ENCODE measurements around the gene ZC3H15.

The ZC3H15 gene

DNA sequence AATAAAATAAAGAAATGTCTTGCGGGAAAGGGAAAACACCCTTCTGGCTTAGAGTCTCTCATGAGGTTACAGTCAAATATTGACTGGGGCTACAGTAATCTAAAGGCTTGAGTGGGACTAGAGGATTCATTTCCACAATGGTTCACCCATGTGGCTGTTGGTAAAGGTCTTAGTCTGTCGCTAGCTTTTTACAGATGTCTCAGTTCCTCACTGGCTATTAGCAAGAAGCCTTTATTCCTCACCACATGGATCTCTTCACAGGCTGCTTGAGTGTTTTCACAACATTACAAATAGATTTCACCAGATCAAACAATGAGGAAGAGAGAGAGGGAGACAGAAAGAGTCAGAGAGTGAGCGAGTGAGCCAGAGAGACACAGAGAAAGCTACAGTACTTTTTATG lies 8.3 kb upstream of the ZC3H15 start:
- Histone ChIP-seq H3K9me3 (ENCODE audit: control insufficient read depth, insufficient read depth, low read length) (no peaks in the 10 kb centered on the region), H3K4me1 (ENCODE audit: control insufficient read depth, low read length) (no peaks in the 10 kb centered on the region), H3K36me3 (ENCODE audit: control insufficient read depth, low read length) (no peaks in the 10 kb centered on the region), H3F3A (ENCODE audit: control insufficient read depth, insufficient read depth) (no peaks in the 10 kb centered on the region), H3K4me2 (ENCODE audit: low read length) (no peak overlapping the region), H3K27ac (ENCODE audit: low read depth, low read length) (no peak overlapping the region), H3K9me2 (replicated peaks; ENCODE audit: control insufficient read depth, low read length) (no peaks in the 10 kb centered on the region), H4K20me1 (ENCODE audit: control insufficient read depth, insufficient read depth, low read depth, low read length) (no peaks in the 10 kb centered on the region), H3K27me3 (ENCODE audit: control insufficient read depth, low read length) (no peaks in the 10 kb centered on the region), H3K4me3 (ENCODE audit: low read length) (no peak overlapping the region), H3K79me2 (ENCODE audit: control insufficient read depth, low read length) (peaks cover 16% of the 10 kb centered on the region)
- TF ChIP-seq EZH2phosphoT487 (IDR thresholded peaks at IDR 0.05; ENCODE audit: borderline replicate concordance, low read length) = no peak
- TF ChIP-seq, protein P1, sequence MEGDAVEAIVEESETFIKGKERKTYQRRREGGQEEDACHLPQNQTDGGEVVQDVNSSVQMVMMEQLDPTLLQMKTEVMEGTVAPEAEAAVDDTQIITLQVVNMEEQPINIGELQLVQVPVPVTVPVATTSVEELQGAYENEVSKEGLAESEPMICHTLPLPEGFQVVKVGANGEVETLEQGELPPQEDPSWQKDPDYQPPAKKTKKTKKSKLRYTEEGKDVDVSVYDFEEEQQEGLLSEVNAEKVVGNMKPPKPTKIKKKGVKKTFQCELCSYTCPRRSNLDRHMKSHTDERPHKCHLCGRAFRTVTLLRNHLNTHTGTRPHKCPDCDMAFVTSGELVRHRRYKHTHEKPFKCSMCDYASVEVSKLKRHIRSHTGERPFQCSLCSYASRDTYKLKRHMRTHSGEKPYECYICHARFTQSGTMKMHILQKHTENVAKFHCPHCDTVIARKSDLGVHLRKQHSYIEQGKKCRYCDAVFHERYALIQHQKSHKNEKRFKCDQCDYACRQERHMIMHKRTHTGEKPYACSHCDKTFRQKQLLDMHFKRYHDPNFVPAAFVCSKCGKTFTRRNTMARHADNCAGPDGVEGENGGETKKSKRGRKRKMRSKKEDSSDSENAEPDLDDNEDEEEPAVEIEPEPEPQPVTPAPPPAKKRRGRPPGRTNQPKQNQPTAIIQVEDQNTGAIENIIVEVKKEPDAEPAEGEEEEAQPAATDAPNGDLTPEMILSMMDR (IDR thresholded peaks at IDR 0.05; ENCODE audit: low read depth, low read length, poor library complexity, severe bottlenecking) = no peak

DNA sequence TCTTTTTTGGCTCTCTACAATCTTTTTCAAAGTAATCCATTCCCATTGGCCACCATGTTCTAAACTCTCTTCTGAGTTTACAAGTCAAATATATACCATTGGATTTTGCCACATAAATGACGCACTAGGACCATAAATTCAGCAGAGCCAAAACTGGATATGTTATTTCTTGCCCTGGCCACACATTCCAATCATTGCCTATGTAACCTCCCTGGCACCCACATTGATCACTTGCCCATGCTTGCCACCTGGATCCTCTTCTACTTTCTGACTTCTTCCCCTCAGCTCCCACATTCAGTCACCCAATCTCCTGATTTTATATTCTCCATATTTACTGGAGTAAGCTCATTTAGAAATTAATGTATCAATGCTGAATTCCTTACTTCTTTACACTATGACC lies 5.1 kb upstream of the ZC3H15 start:
- no peaks in the 10 kb centered on the region for H3F3A ChIP-seq (ENCODE audit: control insufficient read depth, insufficient read depth)

DNA sequence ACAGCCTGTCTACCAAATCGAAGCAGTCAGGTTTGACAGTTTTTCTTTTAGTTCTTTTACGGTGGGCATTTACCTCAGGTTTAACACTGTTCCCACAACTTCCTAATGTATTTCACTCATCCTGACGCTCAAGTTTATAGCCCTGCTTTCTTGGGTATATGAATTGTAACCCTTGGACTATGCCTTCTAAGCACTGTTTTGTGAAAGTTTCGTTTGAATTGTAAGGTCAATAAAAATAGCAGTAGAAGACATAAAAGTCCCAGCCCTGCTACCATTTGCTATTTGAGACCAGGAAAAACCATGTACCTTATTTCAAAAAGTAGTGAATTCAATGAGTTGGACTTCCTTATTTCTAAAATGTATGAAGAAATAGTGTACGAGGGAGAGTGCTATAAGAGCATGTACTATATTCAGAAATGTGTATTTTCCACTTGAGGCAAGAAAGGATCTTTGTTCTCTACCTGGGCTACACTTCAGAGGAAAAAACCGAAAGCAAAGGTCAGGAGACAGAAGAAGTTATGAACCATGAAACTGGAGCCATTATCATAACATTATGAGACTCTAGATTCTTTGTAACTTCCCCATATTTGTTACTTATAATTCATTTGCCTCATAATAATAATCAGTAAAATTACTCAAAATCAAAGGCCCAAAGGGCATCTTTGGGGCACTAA lies 1.9 kb upstream of the ZC3H15 start:
- Histone ChIP-seq H3K4me3 (ENCODE audit: low read length) (peak overlapping the region; percentile 98), H3K9me2 (replicated peaks; ENCODE audit: control insufficient read depth, low read length) (no peaks in the 10 kb centered on the region)

More for the DNA sequence above, 5.1 kb upstream of the ZC3H15 start:
- Histone ChIP-seq H3K4me3 (ENCODE audit: low read length) (no peak overlapping the region), H3K27ac (ENCODE audit: low read depth, low read length) (no peak overlapping the region), H3K27me3 (ENCODE audit: control insufficient read depth, low read length) (no peaks in the 10 kb centered on the region), H3K4me1 (ENCODE audit: control insufficient read depth, low read length) (peaks cover 18% of the 10 kb centered on the region), H3K9me3 (ENCODE audit: control insufficient read depth, insufficient read depth, low read length) (no peaks in the 10 kb centered on the region), H3K79me2 (ENCODE audit: control insufficient read depth, low read length) (peaks cover 48% of the 10 kb centered on the region), H3K9me2 (replicated peaks; ENCODE audit: control insufficient read depth, low read length) (no peaks in the 10 kb centered on the region), H3K36me3 (ENCODE audit: control insufficient read depth, low read length) (peaks cover 2% of the 10 kb centered on the region; the same call in 1 of the 2 replicates), H3K4me2 (ENCODE audit: low read length) (no peak overlapping the region), H4K20me1 (ENCODE audit: control insufficient read depth, insufficient read depth, low read depth, low read length) (no peaks in the 10 kb centered on the region)
- TF ChIP-seq EZH2phosphoT487 (IDR thresholded peaks at IDR 0.05; ENCODE audit: borderline replicate concordance, low read length) = no peak
- TF ChIP-seq, protein P1 (IDR thresholded peaks at IDR 0.05; ENCODE audit: low read depth, low read length, poor library complexity, severe bottlenecking) = no peak

More for the DNA sequence above, 1.9 kb upstream of the ZC3H15 start:
- Histone ChIP-seq H4K20me1 (ENCODE audit: control insufficient read depth, insufficient read depth, low read depth, low read length) (peaks cover 21% of the 10 kb centered on the region), H3K79me2 (ENCODE audit: control insufficient read depth, low read length) (peaks cover 77% of the 10 kb centered on the region), H3K4me2 (ENCODE audit: low read length) (peak overlapping the region; percentile 87), H3F3A (ENCODE audit: control insufficient read depth, insufficient read depth) (no peaks in the 10 kb centered on the region), H3K27ac (ENCODE audit: low read depth, low read length) (no peak overlapping the region), H3K36me3 (ENCODE audit: control insufficient read depth, low read length) (peaks cover 29% of the 10 kb centered on the region), H3K9me3 (ENCODE audit: control insufficient read depth, insufficient read depth, low read length) (no peaks in the 10 kb centered on the region), H3K4me1 (ENCODE audit: control insufficient read depth, low read length) (peaks cover 36% of the 10 kb centered on the region), H3K27me3 (ENCODE audit: control insufficient read depth, low read length) (no peaks in the 10 kb centered on the region)
- no peak for TF ChIP-seq EZH2phosphoT487 (IDR thresholded peaks at IDR 0.05; ENCODE audit: borderline replicate concordance, low read length)
- TF ChIP-seq, protein P1 (IDR thresholded peaks at IDR 0.05; ENCODE audit: low read depth, low read length, poor library complexity, severe bottlenecking) = no peak
